HG03354 (cell line): Measurements from ENCODE around the gene P2RX2.

Experiments used
- ATAC-seq: cut with Tn5 transposase; IDR thresholded peaks from one replicate; pipeline ENCODE4 v1.9.1; 2021; ENCODE audit warnings: mild to moderate bottlenecking; ENCODE audit not compliant: unreplicated experiment, poor library complexity, severe bottlenecking

Gene P2RX2

DNA sequence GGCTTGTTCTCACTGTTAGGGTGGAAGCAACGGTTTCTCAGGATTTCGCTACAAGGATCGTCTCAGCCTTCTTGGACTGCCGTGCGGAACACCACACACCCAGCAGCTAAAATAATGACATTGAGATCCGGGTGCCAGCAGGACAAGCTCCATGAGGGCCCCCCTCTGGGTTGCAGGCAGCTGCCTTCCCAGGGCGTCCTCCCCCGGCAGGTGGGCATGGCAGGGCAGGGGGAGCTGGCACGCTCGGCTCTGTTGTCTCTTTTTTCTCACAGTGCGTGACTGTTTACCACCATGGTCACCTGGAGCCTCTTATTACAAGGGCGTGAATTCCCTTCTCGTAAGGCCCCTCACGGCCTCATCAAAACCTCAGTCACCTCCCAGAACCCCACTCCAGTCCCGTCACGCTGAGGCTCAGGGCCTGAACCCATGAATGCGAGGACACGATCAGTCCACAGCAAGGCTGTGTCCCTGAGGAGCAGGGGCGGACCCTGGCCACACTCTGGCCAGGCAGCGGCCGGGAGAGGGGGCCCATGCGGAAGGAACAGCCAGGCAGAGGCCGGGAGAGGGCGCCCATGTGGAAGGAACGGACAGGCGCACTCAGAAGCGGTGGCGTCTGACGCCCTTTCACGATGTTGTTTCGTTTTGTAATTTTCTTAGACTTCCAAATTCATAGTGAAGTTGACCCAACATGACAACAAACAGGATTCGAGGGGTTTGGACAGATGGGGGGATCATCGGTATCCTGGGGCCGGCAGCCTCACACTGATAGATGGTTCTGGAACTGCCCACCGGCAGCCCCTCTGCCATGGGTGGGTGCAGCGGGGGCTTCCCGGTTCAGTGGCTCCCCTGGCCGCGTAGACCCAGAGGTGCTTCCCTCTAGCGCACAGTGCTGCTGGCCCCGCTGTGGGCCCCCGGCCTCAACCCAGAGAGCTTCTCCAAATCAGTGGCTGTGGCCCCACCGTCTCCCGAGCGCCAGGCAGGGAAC is 18.2 kb upstream of the P2RX2 start:
- ATAC-seq, result no peak

DNA sequence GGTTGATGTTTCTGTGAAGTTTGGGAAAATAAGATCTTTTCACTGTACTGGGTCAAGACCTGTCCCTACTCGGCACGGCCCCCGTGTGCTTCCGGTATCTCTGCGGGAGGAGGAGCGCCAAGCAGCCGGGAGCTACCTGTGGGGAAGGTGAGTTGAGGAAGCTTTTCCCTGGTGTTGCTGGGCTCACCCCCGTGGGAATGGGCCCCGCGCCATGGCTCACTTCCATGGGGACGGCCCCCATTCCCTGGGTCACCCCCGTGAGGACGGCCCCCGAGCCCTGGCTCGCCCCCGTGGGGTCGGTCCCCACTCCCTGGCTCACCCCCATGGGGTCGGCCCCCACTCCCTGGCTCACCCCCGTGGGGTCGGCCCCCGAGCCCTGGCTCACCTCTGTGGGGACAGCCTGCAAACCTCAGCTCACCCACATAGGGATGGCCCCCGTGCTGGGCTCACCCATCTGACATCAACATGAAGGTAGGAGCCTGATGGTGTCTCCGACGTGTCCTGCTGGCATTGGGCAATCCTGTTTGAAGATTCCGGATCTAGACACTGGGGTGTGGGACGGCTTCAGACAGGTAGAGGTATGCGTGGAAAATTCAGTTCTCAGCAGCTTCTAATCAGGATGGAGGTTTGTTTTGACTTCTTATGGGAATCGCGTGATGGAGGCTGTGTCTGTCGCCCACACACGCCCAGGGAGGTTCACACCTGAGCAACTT is 17.2 kb upstream of the P2RX2 start:
- ATAC-seq, result no peak

DNA sequence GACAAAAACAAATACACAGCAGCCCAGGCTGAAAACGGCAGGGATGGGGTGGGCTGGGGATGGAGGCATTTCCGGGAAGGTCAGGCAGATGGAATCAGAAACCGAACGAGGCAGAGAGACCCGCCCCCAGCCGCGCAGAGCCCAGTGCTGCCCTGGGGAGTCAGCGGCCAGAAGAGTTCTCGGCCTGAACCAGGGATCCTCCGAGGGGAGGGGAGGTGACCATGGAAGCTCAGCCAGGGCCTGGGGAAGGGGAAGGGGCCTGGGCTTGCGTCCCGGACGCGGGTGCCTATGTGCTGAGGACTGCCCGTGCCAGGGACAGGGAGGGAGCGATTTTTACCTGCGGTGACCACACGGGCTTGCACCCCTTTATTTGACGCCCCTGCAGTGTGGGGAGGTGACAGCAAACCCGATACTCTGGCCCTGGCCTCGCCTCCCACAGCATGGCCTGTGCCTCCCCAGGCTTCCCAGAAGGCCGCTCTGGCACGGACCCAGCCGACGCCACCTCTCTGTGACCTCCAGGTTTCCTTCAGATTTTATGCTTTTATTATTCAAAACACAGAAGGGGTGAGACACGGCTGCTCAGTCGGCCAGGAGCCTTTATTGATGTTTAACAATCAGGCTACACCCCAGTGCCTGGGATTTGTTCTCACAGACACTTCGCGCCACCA is 15.9 kb upstream of the P2RX2 start:
- no peak for ATAC-seq

DNA sequence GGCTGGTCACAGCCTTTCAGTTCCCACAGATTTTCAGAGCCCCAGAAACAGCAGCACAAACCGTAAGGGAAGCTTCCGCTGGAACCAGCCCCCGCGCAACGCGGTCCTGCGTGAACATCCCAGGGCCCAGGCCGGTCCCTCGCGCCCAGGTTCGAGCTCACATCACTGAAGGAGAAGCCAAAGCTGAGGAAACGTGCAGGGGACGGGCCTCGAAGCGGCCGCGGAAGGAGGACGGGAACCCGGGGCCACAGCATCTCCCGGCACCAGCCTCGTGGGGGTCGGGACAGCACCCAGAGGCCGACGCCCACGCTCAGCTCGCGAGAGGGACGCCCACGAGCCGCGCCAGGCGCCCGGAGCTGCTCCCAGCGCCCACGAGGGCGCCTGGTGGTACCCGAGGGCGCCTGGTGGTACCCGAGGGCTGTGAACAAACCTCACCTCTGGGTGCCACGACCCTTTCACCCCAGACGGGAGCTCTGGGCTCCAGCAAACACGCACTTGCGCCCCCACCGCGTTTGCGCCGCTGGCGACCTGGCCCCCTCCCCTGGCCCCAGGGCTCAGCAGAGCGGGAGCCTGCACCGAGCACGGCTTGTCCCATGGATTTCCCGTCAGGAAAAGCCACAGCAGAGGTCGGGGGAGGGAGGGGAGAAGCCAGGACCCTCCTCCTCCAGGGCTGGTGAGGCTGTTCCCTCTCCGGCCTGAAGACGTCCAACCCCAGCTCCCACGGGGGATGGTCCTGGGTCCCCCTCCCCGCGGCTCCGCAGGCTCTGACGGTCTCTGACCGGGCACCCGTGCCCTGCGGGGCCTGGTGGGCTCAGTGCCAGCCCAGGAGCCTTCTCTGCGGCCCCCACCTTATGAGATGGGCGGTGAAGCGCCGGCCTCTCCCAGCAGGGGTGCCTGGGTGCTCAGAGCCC is 15.1 kb upstream of the P2RX2 start:
- no peak for ATAC-seq

DNA sequence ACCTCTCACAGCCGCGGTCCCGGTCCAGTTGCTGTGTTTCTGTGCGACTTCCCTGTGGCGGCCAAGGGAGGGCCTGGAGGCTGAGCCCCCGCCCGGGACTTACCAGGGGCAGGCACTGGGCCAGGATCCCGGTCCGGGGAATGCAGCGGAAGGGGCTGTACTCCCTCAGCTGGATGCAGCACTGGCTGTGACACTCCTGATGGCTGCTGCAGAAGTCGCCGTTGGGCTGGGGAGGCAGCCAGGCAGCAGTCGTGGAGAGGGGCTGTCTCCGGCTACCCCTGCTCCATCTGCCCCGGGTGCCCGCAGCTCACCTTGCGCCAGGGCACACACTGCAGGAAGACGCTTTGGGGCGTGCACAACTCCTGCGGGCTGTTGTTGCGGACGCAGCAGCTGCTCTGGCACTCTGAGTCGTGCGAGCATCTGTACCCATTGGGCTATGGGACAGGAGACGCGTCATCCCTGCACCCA is 14.4 kb upstream of the P2RX2 start:
- ATAC-seq, result no peak

DNA sequence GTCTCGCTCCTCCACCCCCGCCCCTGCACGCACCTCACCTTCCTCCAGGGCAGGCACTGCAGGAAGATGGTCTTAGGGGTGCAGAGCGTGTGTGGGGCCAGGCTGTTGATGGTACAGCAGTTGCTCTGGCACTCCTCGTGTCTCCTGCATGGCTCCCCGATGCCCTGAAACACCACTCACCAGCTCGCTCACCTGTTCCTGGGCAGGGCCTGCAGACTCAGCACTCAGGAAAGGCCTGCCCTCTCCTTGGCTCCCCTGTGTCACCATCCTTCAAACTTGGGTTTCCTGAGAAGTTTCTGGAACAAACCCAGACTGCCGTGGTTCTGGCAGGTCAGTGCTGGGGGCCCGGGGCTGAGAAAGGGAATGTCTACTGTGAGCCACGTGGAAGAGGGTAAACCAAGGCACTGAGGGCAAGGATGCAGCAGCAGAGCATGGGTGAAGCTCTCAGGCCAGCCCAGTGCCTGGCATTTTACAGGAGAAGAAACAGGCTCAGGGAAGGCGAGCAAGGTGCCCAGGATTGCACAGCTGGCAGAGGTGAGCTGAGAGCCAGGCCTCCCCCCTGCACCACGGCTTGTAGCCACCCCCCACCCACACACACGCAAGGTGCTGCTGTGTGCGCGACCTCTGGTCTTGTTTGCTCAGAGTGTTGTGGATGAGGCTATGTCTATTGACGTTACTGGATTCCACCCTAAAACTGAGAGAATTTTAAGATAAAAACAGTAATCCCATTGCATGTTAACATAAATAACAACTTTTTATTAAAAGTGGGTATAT is 13.7 kb upstream of the P2RX2 start:
- no peak for ATAC-seq

DNA sequence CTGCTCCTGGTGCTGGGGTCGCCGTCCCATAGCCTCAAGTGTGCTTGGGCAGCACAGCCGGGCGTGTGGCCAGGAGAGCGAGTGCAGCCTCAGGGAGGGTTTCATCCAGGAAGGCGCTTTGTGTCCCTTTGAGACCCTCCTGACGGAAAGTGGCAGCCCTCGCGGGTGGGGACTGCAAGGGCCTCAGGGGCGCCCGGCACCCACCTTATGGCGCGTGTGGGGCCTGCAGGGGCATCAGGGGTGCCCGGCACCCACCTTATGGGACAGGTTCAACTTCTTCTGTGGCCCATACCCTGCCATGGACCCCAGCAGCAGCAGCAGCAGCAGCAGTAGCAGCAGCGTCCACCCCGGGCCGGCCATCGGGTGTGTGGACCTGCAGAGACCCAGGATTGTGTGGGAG is 12.7 kb upstream of the P2RX2 start:
- no peak for ATAC-seq

DNA sequence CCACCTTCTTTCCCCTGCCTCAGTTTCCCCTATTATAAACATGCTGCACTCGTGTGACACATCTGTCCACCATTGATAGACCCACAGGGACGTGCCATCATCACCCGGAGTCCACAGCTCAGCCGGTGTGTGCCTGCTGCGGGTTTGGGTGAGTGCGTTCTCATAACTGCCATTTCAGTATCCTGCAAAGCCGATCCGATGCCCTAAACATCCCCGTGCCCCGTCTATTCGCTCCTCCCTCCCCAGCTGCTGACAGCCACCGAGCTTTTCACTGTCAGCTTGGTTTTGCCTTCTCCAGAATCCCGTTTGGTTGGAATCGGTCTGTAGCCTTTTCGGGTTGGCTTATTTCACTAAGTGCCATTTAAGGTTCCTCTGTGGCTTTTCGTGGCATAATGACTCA is 12.1 kb upstream of the P2RX2 start:
- no peak for ATAC-seq

DNA sequence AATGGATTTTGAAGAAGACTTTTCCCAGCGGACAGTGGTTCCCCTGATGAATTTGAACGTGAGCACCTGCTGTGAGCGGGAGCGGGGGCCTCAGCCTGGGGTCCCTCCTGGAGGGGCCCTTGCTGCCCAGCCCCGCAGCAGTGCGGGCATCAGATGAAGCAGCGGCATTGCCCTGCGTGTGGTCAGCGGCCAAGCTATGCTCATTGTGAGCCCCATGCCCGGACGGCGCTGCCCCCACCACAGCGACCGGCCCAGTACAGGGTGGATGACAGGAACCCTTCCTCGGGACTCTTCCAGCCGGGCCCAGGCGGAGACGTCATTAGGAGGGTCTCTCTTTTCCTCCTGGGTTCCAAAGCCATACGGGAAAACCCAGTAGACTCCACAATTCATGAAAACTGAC is 11.6 kb upstream of the P2RX2 start:
- no peak for ATAC-seq

DNA sequence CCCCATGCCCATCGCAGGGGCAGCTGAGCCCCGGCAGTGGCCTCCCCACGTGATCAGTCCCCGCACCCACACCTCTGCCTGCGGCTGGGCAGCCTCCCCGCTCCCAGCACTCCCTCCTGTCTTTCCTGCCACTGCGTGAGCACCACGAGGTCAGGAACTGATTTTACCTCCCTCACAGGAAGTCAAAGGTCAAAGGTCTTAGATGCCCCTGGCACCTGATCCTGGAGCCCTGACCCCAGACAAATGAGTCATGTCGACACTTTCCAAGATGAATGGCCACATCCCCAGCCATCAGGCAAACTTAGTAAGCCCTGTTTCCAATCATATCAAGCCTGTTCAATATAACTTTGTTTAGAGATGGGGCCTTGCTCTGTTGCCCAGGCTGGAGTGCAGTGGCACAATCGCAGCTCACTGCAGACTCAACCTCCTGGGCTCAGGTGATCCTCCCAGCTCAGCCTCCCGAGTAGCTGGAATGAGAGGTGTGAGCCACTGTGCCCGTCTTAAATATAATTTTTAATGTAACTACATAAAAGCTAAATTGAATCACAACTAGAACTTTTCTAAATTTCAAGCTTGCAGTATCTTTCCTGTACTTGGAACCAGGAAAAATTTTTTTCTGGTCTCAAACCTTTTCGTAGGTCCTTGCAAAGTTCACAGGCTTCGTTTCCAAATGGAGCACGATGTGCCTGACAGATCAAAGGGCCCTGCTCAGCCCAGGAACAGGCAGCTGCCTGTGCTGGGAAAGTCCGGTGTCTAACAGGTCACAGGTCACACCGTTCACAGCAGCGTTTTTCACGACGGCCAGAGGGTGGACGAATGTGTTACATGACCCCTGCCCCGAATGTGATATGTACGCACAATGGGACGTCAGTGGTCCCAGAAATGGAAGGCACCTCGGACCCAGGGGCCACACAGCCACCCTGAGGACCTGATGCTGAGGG is 10.1 kb upstream of the P2RX2 start:
- no peak for ATAC-seq

DNA sequence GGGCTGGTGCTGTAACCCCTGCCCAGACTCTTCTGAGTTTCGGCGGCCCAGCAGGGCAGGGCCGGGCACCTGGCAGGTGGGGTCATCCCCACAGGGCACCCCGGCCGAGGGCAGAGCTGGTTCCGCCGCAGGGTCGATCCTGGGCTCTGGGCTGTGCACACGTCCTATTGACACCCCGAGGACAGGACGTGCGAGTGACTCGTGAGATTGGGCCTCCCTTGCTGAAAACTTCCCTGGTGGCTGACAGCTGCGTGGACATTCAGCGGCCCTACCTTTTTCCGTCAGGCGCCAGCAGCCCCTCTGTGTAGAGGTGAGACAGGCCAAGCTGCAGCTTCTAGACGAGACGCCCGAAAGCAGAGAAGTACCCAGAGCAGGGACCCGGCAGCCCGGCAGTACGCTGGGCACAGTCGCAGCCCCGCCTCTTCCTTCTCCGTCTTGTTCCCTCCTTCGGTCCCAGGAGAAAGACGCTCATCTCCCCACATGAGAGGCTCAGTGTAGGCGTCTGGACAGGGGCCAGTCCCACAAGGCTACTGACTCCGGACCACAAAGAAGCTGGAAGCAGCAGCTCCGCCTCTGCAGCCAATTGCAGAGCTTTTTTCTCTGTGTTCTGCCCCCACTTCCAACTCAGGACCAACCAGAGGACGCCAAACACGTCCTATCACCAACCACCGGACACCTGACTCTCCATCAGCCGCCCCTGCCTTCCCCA is 8.4 kb upstream of the P2RX2 start, which contains the start of gene LRCOL1:
Gene LRCOL1, minus strand, starts transcription at position 532 of the 709 bp plus-strand sequence. CDS start 4,331 bp downstream, outside the sequence.
- no peak for ATAC-seq

DNA sequence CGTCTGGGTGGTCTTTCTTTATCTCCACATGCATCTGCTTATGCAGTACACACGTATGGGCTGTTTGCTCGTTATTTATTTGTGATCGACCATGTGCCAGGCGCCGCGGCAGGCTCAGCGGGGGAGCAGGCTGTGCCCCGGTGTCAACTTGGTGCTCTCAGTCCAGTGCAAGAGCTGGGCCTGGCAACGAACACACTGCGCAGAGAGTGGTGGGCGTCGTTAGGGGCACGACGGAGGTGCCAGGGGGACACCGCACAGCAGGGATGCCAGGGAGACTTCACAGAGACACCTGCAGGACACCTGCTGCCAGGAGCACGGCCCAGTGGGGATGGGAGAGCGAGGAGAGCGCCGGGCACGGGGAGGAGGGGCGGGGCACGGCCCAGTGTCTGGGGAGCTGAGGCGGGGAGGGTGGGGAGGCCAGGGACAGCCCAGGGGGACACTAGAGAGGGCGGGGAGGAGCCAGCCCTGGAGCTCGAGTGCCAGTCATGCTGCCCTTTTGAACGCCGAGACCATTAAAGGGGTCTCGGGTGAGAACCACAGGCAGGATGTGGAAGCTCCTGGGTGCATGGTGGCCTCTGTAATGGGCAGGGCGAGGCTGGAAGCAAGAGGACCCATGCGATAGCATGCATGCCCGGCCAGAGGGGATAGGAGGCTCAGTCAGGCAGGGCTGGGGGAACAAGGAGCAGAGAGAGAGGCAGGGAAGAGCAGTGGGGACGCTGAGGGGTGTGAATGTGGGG is 7.5 kb upstream of the P2RX2 start:
- no peak for ATAC-seq

DNA sequence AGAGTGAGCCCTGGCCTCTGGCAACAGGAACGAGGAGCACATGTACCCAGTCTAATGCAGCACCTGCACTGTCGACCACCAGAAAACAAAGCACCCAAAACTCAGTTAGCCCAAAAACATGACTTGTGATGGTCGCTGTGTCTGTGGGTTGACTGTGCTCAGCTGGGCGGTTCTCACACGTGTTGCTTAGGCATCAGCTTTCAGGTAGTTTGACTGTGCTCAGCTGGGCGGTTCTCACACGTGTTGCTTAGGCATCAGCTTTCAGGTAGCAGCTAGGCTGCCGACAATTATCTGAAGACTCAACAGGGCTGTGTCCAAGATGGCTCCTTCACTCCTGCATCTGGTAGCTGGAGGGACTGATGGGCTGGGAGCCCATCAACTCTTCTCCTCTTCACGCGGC is 7.0 kb upstream of the P2RX2 start:
- no peak for ATAC-seq

DNA sequence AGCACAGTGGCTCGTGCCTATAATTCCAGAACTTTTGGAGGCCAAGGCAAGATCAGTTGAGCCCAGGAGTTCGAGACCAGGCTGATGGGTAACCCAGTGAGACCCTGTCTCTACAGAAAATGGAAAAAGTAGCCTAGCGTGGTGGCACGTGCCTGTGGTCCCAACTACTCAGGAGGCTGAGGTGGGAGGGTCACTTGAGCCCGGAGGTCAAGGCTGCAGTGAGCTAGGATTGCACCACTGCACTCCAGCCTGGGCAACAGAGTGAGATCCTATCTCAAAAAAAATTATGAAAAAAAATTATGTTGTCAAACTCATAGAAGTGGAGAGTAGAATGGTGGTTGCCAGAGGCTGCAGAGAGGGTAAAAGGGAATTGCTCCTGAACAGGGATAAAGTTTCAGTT is 4.5 kb upstream of the P2RX2 start:
- no peak for ATAC-seq

DNA sequence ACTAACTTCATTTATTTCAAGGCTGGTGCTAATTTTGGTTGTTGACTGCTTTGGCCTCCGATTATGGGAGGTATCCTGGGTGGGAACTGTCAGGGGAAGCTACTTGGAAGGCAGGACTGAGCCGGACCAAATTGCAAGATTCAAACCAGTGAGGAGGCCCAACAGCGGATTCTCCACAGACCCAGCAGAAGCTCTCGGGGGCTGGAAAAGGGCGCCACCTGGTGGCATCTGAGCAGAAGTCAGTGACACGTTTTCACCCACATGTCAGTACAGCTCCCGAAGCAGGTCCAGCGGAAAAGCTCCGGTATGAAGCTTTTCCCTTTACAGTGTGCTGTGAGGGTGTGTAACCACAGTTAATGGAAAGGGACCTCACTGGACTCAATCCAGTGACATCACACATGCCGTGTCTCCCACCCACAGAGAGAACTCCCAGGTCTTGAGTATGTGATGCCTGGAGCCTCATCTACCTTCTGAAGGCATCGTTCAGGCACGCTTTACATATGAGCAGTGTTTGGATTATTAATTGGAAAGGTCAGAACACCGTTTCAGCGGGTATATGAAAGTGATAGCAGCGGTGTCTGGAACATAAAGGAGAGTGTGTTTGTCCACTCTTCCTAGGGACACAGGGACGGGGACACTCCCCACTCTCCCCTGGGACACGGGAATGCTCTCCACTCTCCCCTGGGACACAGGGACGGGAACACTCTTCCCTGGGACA is 3.6 kb upstream of the P2RX2 start:
- ATAC-seq, result peak; percentile 78

DNA sequence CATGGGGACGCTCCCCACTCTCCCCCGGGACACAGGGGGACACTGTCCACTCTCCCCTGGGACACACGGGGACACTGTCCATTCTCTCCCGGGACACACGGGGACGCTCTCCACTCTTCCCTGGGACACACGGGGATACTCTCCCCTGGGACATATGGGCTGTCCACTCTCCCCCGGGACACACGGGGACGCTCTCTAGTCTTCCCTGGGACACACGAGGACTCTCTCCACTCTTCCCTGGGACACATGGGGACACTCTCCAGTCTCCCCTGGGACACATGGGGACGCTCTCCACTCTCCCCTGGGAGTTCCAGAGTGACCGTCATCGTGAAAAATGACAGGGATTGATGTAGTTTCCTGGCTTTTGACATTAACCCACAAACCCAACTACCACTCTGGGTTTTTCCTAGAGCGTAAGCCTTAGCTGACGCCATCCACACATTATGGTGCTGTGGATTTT is 3.0 kb upstream of the P2RX2 start:
- ATAC-seq, result no peak
